Measurements from ENCODE around the gene UFC1. TPM values are rescaled to one million over a fixed set of nuclear protein-coding genes. Genes with fewer than 3 reads are reported as not detected.

Gene UFC1
- polyA plus RNA-seq, 1 donor = 98.9 TPM

DNA sequence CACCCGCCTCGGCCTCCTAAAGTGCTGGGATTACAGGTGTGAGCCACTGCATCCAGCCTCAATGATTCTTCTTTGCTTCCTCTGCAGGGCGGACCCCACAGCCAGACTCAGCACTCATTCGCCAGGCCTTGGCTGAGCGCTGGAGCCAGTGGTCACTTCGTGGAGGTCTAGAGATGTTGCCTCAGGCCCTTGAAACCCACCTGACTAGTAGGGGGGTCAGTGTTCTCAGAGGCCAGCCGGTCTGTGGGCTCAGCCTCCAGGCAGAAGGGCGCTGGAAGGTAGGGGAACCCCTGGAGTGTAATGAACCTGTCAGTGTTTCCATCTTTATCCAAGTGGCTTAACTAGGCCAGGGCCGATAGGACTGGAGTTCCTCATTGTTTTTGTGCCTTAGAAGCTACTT lies 15.1 kb downstream of the UFC1 start:
- no peak for DNase-seq (ENCODE audit: low read depth)

DNA sequence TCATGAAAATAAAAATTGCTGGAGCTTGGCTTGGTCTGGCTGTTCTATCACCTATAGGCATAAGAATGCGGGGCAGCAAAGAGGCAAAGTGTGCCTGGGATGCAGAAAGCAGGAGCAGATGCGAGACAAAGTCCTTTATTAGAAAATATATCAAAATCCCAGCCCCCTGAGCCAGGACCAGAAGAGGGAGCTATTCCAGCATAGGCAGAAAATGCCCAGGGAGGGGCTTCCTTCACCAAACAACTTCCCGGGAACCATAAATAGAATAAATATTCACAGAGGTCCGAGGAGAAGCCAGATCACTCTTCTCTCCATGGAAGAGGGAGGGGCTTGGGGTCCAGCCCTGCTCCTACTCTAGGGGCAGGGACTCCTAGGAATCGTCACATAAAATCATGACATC lies 17.4 kb downstream of the UFC1 start:
- DNase-seq (ENCODE audit: low read depth) = no peak

GRCh38 chr1:161171696-161172095 lies 17.9 kb downstream of the UFC1 start:
- DNase-seq (ENCODE audit: low read depth) = no peak

DNA sequence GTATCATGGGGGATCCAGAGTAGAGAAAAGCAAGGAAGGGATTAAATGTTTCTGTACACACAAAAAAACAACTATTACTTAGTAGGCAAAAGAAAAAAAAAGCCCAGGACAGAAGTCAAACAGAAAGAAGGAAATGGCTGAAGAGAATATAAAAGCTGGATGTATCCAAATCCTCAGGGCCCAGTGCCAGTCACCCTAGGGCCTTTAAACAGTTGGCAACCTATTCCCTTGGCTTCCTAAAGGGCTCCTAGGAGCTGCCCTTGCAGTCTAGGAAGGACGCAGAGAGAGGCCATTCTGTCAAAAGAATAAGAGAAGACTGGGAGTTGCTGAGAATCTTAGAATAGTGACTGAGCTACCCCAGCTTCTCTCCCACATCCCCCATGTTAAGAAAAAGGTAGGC lies 18.6 kb downstream of the UFC1 start:
- DNase-seq (ENCODE audit: low read depth) = no peak

DNA sequence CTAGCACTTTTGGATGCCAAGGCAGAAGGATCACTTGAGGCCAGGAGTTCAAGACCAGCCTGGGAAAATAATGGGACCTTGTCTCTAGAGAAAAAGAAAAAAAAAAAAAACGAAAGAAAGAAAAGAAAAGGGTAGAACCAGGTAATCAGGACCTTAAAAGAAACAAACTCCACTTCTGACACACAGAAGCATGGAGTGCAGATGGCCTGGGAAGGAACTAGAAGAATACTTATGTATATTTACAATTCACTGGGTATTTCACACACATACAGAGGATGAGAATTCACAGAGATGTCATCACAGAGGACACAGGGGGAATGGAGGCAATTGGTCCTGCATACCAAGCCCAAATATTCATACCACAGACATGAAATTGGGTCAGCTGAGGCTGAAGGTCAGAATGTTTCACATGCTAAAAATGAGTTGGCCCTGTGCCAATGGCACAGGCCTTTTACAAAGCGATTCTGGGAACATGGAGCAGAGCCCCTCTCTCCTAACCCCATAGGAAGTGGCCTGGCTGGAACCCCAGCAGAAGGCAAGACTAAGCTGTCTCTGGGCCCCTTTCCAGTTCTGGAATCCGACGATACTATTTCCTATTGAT lies 19.1 kb downstream of the UFC1 start:
- no peak for DNase-seq (ENCODE audit: low read depth)

- DNase-seq (ENCODE audit: low read depth) = no peak
Measured at GRCh38 chr1:161173711-161174110, 19.9 kb downstream of the UFC1 start.

DNA sequence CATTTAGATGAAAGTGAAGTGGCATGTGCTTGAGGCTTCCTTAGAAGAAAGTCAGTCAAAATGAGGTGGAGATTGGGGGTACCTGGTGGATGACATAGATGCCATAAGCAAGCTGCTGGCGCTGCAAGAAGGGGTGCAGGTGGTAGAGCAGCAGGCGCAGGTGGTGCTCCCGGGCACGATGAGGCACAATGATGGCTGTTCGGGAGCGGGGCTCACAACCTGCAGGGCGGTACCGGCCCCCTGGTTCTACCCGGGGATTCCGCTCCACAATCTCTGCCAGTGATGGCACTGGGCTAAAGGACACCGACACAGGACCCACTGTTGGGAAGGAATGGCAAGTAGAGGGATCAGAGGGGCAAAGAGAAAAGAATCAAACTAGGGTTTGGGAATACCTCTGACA lies 21.1 kb downstream of the UFC1 start:
- DNase-seq (ENCODE audit: low read depth) = no peak

DNA sequence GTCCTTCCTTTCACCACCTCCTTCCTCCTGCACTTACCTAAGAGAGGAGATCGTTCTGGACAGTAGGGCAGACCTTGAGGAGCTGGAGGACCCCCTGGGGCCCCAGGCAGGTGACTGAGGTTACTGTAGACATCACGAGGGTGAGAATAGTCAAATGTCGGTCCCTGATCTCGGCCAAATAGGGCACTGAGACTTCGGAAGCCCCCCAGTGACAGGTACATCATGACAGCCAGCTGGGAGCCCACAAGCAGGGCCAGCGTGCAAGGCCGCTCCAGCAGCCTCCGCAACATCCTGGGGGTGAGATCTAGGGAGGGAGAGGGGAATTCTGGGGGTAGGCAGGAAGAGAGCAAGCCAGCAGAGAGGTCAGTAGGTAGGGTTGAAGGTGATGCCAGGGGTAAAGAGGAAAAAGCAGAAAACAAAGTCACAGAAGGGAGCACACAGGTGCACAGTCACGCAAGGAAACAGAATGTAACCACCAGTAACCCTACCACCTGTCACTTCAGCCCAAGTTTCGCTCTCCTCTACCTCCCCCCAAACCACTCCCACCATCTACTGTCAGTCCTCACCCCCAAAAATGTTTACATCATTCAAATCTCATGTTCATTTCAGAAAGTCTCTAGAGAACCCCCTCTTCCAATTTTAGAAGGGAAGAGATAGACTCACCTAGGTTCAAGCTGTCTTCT lies 22.1 kb downstream of the UFC1 start:
- DNase-seq (ENCODE audit: low read depth) = no peak

- no peak for DNase-seq (ENCODE audit: low read depth)
Measured at GRCh38 chr1:161176468-161177111, 22.8 kb downstream of the UFC1 start.

GRCh38 chr1:161177112-161177935 lies 23.5 kb downstream of the UFC1 start, which contains the start of gene B4GALT3:
B4GALT3 (minus strand) TSS chr1:161177507; CDS start chr1:161176060, 1,447 bp downstream.
- no peak for DNase-seq (ENCODE audit: low read depth)

- no peak for DNase-seq (ENCODE audit: low read depth)
Measured at GRCh38 chr1:161177936-161178244, 24.1 kb downstream of the UFC1 start.

DNA sequence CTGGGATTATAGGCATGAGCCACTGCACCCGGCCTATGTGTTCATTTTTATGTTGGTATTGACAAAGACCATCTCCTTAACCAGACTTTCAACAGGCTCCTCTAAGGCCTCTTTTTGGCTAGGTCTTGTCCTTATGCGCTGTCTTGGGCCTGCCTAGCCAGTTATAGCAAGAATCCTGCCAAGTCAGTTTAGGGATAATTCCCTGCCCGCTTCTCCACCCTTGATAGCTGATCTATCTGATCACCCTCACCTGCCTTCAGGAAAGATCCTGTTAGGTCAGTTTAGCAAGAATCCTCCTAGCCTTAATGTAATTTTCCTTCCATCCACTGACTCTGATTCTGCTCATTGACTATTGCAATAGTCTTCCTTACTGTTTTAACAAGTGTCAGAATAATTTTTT lies 25.9 kb downstream of the UFC1 start:
- no peak for DNase-seq (ENCODE audit: low read depth)

GRCh38 chr1:161180639-161181038 lies 26.9 kb downstream of the UFC1 start:
- no peak for DNase-seq (ENCODE audit: low read depth)

GRCh38 chr1:161182214-161182613 lies 28.4 kb downstream of the UFC1 start:
- no peak for DNase-seq (ENCODE audit: low read depth)

DNA sequence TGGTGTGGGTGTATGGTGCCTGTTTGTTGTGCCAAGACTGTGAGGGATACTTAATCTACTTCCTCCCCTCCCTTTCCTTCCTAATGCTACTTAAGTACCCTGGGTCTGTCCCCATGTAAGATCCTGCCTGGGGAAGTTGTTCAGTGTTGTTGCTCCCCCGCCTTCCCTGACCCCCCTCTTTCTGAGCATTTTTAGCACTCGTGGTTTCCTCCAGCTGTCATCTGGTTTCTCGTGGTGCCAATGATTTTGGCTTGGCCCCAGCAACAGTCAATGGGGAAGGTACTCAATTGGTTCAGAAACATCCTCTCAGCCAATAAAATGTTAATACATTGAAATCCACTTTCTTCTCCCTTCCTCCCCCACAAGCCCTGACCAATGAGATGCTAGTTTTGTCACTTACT lies 31.5 kb downstream of the UFC1 start:
- DNase-seq (ENCODE audit: low read depth) = no peak

- no peak for DNase-seq (ENCODE audit: low read depth)
Measured at GRCh38 chr1:161185732-161186311, 32.0 kb downstream of the UFC1 start.

- no peak for DNase-seq (ENCODE audit: low read depth)
Measured at GRCh38 chr1:161187311-161187710, 33.5 kb downstream of the UFC1 start.

GRCh38 chr1:161188381-161188780 lies 34.6 kb downstream of the UFC1 start:
- DNase-seq (ENCODE audit: low read depth) = no peak

- DNase-seq (ENCODE audit: low read depth) = no peak
Measured at GRCh38 chr1:161189036-161189435, 35.3 kb downstream of the UFC1 start.

- no peak for DNase-seq (ENCODE audit: low read depth)
Measured at GRCh38 chr1:161190962-161191521, 37.3 kb downstream of the UFC1 start.

- no peak for DNase-seq (ENCODE audit: low read depth)
Measured at GRCh38 chr1:161191971-161192370, 38.2 kb downstream of the UFC1 start.

Data from forelimb muscle (tissue), 1 donor.